SW 1271 (cell line): ENCODE measurements around the gene FAM168A.

Experiments
- DNase-seq, 2 experiments: peaks; one replicate each; lab custom pipeline; 2025; lab: John Stamatoyannopoulos, UW

FAM168A gene, protein sequence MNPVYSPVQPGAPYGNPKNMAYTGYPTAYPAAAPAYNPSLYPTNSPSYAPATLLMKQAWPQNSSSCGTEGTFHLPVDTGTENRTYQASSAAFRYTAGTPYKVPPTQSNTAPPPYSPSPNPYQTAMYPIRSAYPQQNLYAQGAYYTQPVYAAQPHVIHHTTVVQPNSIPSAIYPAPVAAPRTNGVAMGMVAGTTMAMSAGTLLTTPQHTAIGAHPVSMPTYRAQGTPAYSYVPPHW

DNA sequence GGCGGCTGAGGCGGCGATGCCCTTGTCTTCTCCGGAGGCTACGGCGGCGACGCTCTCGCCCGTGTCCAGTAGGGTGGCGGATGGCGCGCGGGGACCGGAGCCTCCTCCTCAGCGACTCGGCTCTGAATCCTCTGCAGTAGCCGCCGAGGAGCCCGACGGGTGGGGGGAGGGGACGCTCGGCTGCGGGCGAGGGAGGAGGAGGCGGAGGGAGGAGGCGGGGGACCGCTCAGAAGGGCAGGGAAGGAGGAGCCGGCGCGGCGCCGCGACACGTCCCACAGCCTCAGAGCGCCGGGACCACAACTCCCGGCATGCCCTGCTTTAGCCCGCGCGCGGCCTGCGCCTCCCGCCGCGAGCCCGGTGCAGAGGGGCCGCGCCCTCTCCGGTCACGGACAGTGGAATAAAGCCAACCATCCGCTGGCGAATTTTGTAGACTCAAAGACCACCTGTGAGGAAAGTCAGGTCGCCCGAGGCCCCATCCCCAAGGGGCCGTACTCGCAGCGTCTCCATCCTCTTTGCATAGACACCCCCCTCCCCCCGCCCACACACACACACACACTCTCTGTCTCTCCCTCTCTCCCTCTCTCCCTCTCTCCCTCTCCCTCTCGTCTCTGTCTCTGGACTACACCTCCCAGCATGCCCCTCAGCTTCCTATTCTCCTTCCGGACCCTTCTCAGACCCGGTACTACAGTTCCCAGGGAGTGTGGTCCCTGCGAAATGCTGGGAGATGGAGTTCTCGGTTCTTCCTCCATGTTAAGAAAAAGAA lies at the start of gene FAM168A:
FAM168A (minus strand) TSS at position 157 of the 763 bp plus-strand sequence. CDS start 129,638 bp downstream, outside the sequence.
- peak; percentile 99 for DNase-seq

DNA sequence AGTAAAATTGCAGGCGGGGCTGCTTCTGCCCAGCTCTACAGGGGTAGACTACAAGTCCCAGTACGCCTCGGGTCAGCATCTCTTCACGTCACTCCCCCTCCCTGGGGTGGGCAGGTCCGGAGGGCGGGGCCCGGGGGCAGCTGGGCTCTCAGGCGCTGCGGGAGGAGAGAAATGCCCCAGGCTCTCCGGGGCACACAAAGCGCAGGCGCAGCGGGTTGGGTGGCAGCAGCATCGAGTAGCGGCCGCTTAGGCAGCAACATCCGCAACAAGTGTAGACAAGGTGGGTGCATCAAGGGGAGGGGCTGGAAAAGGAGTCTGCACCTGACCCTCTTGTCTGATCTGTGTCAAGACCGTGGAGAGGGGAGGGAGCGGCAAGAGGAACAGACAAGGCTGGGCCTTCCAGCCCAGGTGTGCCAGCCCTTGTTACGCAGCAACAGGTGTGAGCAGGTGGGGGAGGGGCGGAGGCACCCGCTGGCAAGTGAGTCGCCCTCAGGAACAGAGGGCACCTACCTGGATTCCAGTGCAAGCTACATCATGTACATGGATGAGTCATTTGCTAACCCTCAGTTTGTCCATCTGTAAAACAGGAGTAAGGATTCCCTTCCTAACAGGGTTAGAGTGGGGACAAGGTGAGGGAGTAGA lies 49.7 kb upstream of the FAM168A start:
- DNase-seq: peak; percentile 53 to 84

DNA sequence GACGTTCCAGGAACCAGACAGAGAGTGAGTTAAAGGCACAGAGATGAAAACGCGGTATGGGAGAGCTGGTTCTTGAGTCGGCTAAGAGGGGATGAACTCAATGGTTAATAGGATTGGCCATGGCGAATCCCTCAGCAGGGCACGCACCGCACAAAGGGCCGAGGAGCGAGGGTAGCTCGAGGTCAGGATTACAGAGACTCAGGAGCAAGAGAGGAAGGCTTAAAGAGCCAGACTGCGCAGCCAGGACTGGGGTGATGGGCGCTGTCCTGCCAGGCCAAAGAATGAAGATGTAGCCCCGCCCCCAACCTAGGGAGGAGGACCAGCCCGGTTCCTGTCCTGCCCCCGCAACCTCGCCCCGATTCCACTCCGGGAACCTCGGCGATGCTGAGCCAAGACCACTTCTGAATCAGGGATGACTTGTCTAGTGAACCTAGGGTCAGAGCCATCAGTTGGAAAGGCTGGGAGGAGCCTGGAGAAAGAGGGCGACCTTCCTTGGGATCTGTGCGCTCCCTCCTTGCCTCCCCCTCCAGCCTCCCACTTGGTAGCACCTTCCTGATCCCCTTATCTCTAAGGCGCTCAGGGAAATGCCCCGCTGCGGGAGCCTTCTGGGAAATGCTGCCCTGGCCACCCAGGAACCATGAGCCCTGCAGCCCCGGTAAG lies 48.2 kb upstream of the FAM168A start, which contains the start of gene PLEKHB1:
PLEKHB1 (plus strand) TSS at position 610 of the 660 bp plus-strand sequence; CDS start at position 638, 28 bp downstream.
- DNase-seq: no peak

DNA sequence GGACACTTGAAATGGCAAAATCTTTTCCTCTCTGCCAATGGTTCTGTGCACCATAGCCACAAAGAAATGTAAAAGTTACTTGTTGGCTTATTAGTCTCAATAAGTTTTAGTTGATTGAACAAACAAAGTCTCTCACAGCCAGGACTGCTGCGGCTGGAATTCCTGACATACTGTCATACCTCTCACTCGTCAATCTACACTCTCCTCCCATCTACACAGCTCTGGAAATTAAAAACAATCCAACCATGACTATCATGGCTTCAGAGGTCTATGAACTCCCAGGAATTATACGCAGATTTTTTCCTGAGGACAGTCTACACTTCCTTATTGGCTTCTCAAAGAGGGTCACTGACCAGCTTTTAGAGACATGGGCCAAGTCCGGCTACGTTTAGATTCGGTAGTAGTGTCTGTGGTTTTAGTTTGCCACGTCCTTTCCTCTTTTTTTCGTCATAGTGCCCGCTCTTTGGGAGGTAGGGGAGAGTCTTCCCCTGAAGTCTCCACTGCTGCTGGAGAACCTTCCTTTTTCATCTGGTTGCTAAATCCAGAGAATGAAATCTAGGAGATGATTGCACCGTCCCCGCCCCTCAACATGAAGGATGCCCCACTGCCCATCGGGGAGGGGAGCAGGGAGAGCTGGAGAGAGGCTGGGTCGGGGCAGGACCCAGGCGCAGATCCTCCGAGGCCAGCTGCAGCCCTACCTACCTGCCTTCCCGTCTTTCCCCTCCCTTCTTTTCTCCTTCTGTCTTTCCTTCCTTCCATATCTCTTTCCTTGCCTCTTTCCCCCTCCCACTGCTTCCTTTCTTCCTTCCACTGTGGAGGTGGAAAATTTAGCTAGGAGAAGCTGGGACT lies 47.4 kb upstream of the FAM168A start:
- DNase-seq: no peak

DNA sequence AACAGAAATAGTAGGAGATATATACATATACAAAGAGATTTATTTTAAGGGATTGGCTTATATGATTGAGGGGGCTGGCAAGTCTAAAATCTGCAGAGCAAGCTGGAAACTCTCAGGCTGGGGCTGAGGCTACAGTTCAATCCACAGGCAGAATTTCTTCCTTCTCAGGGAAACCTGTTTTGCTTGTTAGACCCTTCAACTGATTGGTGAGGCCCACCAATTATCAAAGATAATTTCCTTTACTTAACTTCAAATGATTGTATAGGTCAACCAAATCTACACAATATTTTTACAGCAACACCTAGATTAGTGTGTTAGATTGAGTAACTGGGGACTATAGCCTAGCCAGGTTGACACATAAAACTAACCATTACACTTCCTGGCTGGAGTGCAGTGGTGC lies 43.8 kb upstream of the FAM168A start:
- DNase-seq: no peak

GRCh38 chr11:73640592-73640991 lies 42.7 kb upstream of the FAM168A start:
- no peak for DNase-seq

DNA sequence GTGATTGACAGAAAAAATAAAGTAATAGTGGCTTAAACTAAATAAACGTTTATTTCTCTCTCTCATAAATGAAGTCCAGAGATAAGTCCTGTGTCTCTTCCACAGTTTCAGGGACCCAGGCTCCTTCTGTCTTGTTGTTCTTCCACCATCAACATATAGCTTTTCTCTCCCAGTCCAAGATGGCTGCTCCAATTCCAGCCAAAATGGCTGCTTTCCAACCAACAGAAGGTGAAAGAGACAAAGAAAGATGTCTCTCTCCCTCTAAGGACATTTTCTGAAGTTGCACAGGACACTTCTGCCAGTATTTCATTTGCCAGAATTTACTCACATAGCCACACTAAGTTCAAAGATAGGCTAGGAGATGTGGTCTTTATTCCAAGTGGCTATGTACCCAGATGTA lies 39.1 kb upstream of the FAM168A start:
- no peak for DNase-seq

GRCh38 chr11:73636249-73636648 lies 38.3 kb upstream of the FAM168A start:
- no peak for DNase-seq

GRCh38 chr11:73635721-73636120 lies 37.8 kb upstream of the FAM168A start:
- no peak for DNase-seq

- DNase-seq: no peak
Observed at GRCh38 chr11:73633999-73634398, 36.1 kb upstream of the FAM168A start.

DNA sequence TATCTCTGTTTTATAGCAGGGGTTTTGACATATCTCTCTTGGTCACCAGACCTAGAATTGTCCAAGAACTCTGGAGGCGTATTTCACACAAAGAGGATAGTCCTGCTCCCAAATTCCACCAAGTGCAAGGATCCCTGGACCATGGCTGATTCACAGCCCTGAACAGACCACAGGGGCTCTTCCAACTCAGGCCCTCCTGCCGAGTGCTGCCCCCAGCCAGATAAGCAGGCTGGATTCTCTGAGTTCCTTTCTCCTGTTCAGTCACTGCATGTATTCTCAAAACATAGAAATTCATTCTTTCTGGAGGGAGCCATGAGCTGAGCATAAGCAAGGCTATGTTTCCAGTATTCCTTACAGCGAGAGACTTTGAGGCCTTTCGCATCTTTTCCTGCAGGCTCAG lies 35.1 kb upstream of the FAM168A start:
- DNase-seq: no peak

DNA sequence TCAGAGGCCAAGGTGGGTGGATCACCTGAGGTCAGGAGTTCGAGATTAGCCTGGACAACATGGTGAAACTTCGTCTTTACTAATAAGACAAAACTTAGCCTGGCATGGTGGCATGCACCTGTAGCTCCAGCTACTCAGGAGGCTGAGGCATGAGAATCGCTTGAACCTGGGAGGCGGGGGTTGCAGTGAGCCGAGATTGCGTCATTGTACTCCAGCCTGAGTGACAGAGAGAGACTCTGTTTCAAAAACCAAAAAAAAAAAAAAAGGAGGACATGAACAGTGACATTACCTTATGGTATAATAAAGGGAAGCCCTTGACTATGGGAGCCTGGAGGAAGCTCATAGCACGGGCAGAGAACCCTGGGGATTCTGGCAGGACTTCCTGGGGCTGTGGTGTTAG lies 32.0 kb upstream of the FAM168A start:
- DNase-seq: no peak

DNA sequence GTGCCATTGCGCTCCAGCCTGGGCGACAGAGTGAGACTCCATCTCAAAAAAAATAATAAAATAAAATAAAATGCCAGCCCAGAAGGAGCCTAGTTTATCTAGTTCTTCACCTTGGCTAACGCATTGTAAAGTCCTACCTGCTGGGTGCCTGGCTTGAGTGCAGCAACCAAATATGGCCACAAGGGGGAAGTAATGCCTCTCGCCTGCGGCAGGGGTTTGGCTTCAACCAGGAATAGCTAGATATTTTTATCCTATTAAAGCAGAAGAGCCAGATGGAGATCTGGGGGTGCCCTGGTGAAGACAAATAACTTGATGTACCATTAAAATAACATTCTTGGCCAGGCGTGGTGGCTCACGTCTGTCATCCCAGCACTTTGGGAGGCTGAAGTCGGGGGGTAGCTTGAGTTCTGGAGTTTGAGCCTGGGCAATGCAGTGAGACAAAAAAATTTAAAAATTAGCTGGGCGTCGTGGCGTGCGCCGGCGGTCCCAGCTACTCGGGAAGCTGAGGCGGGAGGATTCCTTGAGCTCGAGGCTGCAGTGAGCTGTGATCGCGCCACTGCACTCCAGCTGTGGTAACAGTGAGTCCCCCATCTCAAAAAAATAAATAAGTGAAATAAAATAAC lies 27.9 kb upstream of the FAM168A start:
- peak; percentile 44 to 65 for DNase-seq

DNA sequence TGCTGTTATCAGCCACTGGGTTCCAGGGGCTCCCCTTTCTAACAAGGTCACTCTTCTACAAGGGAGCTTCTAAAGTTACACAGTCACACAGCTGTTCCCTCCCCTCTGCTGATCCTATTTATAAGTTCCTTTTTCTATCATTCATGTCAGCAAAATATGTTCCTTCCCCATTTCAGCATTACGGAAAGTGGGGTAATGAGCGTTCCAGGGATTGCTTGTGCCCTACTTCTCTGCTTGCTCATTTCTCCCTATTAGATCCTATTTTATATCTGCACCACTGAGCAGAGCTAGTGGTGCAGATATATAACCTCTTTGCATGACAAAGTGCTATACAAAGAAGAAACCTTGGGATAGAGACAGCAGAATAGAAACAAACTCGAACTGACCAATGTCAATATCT lies 25.8 kb upstream of the FAM168A start:
- no peak for DNase-seq

GRCh38 chr11:73622926-73623593 lies 25.1 kb upstream of the FAM168A start:
- DNase-seq: no peak

GRCh38 chr11:73614591-73614990 lies 16.7 kb upstream of the FAM168A start:
- no peak for DNase-seq

GRCh38 chr11:73612601-73613140 lies 14.8 kb upstream of the FAM168A start:
- no peak for DNase-seq

DNA sequence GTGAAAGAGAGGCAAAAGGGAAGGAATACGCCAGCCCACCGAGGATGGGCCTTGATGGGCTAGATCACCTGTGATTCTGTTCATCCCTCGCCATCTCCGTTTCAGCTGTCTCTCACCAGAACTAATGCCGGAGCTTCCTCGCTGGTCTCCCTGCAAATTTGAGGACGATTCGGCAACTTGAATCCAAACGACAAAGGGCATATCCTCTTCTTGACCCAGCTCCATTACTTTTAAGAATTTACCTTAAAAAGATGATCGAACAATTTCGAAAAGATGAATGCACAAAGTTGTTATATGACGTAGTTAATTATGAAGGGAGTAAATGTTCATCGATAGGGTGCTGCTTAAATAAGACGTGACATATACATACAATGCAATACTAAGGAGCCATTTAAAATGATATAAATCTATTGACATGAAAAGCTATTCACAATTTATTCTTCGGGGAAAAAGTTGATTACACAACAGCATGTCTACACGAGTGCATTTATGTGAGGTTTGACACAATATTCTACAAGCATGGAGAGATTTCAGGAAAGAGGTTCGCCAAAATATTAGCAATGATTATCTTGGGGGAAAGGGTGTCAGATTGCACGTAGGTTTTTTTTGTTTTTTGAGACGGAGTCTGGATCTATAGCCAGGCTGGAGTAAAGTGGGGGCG lies 937 bp upstream of the FAM168A start:
- DNase-seq: no peak

DNA sequence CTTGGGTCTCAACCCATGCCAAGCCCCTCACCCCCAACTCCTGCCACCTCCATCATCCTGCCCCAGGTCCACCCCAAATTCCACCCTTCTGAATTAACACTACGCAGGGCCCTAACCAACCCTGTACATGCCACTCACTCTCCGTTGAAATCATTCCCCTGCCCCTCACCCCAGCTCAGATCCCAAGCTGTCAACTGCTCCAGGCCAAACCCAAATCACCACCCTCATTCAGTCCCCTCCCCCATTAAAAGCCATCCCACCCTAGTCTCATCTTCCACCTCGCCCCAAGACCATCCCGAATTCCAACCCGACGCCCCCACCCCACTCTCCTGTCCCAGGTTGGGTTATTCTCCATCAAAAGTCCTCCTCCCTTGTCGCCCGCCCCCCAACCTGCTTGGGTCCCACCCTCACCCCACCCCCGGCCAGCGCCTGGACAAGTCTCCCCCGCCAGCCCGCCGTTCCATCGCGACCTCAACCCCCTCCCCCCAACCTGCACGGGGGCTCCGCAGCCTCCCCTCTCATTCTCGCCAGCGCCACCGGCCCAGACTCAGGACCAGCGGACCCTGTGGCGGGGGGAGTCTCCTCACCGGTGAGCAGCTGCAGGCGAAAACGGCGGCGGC lies 466 bp downstream of the FAM168A start:
- DNase-seq: no peak
